ENCODE data around the gene NDUFV1.

Gene NDUFV1

DNA sequence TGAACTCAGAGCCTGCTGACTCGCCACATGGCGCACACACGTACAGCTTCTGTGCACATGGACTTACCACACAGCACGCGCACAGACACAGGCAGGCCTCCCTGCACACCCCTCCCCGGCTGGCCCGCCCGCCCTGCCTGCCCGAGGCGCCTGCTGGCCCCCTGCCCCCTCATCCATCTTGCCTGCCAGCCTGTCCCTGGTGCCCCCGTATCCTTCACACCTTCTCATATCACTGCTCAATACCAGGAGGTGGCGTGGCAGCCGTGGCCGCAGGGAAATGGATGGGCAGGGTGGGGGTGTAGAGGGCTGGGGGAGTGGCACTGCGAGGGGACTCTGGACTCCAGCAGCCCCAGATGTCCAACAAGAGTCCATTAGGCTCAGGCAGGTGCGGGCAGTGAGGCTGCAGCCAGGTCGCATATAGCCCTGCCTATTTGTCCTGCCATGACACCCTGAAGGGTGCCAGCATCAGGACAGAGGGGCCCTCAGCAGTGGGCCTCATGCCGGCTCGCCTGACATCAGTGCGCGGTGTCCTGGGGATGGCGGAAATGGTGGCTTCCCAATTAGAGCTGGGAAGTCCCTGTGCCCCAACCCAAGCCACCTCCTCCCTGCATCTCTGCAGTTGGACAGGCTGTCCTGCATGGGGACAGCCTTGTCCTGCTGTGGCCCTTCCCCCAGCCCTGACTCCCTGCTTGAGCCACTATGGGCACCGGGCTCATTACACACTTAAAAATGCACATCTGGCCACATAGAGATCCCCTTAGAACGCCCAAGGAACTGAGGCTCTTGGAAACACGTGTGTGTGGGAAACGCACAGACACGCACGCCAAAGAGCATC is 34.8 kb downstream of the NDUFV1 start:
- no peak for DNase-seq

GRCh38 chr11:67642173-67643120 is 35.7 kb downstream of the NDUFV1 start:
- no peak for DNase-seq

- peak; percentile 9 for DNase-seq
These were observed 37.3 kb downstream of the NDUFV1 start for GRCh38 chr11:67644042-67644441.

DNA sequence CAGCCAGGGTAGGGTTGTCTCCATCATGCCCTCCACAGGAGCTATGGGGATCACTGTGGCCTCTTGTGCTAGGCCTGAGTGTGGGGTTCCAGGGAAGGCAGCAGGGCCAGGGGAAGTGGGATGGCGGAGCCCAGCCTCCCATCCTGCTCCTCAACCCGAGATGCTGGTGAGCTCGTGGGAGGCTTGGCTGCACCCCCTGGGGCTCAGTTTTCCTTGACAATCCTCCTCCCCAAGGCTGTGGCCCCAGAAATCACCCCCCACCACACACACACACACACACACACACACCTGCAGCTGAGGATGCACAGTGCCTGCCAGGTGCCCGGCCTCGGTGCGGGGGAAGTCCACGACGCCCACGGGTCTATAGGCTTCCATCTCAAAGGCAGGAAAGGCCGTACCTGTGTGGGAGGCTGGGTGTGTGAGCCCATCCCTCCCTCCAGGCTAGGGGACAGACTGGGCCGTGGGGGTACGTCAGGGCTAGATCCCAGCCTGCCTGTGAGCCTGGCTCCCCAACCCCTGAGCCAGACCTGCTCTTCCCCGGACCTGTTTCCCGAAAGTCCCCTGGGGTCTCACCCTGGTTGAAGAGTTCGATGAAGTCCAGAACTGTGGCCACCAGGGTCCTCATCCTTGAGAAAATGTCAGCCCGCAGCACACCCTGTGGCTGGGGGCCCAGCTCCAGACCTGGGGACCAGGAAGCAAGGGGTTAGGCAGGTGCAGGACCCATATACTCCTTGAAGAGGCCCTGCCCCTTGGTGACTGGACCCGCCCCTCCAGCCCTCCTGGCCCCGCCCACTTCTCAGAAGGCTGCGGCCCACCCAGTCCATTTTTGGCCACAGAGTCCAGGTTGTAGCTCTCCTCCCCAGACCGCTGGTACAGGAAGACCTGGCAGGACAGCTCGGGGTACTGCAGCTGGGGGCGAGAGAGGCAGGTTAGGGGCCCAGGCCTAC is 38.0 kb downstream of the NDUFV1 start:
- DNase-seq: no peak

DNA sequence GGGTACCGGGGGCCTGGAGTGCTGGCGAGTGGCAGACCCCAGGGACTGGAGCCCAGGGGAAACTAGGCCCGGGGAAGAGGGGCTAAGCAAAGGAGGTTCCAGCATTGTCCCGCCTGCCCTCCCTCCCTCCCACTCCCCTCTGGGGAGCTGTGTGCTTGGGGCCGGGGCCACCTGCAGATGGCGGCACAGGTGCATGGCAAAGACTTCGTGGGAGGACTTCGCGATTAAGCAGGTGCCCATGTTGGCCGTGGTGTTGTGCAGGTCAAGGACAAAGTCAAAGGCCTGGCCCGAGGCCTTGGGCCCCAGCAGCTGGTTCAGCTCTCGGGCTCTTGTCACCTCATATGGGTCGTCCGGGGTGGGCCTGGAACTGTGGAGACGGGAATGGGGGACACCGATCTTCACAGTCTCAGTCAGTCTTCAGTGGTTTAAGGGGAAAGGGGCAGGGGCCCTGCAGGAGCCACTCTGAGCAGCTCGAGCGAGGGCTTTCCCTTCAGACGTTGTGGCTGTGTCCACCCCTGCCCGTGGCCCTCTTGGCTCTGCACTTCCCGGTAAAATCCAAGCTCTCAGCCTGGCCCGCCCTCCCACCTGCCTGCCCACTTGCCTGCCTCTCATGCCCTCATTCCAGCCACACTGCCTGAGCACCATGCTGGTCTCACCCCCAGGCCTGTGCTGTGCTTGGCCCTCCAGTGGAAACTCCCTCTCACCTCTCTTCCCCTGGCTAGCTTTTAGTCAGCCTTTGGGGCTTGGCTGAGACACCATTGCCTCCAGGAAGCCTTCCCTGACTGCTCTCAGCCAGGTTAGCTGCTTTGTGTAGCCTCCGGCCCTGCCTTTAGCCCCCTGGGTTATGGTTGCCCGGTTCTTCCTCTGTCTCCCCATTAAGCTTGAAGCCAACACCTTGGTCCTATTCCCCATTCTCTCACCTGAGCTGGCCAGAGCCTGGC is 39.1 kb downstream of the NDUFV1 start:
- DNase-seq: no peak

DNA sequence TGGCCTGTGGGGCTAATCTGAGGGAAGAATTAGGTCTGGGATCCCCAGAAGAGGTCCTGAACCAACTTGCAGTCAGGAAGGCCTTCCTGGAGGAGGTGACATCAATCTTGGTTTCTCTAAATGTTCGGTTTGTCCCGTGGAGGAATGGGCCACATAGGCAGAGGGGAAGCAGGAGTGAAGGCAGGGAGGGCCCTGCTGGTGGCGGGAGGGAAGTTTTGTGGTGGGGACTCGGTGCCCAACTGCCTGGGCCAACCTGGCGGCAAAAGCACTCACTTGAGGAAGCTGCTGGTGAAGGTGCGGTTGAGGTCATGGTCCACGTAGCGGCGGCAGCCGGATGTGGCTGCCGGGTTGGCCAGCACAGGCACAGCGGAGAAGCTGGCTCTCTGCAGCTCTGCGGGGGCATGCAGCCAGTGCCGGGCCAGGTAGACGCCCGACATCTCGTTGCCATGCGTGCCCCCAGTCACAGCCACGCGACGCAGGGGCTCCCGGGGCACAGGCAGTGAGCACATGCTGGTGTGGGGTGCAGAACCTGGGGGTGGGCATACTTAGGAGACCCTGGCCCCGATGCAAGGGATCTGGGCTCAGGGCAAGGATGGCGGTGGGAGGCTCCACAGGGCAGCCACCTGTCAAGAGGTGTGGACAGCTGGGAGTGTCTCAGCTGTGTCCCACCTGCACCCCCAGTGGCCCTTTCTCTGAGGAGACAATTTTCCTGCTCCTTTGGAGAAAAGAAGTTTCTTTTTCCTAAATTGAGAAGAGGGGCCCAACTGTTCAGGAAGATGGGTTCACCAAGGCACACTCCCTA is 40.0 kb downstream of the NDUFV1 start:
- peak; percentile 38 for DNase-seq

GRCh38 chr11:67647471-67647870 is 40.7 kb downstream of the NDUFV1 start:
- no peak for DNase-seq

GRCh38 chr11:67648140-67648795 is 41.5 kb downstream of the NDUFV1 start:
- DNase-seq: peak; percentile 52

- DNase-seq: no peak
These were observed 42.3 kb downstream of the NDUFV1 start for GRCh38 chr11:67648796-67649613.

DNA sequence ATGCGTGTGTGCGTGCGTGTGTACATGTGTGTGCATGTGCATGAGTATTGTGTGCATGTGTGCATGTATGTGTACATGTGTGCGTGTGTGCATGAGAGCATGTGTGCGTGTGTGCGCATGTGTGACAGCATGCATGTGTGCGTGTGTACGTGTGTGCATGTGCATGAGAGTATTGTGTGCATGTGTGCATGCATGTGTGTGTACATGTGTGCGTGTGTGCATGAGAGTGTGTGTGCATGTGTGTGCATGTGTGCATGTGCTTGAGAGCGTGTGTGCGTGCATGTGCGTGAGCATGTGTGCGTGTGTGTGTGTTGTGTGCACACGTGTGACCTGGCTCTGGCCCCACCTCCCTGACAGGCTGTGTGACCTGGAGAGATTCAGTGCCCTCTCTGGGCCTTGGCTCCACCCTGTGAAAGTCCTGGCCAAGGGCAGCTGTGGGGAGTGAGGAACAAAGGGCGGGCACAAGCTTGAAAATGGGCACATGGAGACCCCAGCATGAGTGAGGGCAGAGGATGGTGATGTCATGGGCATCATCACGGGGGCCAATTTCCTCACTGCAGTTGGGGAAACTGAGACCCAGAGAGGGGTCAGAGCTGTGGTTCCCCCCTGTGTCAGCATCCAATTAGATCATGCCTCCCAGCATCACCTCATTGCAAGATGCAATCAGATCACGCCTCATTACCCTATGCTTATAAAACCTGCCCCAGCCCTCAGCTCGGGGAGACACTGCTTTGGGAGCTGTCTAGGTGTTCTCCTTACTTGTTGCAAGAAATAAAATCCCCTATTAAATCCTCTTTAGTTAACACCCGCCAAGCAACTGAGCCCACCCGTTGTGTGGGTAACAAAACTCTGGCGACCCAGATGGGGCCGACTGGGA is 43.1 kb downstream of the NDUFV1 start:
- no peak for DNase-seq

DNA sequence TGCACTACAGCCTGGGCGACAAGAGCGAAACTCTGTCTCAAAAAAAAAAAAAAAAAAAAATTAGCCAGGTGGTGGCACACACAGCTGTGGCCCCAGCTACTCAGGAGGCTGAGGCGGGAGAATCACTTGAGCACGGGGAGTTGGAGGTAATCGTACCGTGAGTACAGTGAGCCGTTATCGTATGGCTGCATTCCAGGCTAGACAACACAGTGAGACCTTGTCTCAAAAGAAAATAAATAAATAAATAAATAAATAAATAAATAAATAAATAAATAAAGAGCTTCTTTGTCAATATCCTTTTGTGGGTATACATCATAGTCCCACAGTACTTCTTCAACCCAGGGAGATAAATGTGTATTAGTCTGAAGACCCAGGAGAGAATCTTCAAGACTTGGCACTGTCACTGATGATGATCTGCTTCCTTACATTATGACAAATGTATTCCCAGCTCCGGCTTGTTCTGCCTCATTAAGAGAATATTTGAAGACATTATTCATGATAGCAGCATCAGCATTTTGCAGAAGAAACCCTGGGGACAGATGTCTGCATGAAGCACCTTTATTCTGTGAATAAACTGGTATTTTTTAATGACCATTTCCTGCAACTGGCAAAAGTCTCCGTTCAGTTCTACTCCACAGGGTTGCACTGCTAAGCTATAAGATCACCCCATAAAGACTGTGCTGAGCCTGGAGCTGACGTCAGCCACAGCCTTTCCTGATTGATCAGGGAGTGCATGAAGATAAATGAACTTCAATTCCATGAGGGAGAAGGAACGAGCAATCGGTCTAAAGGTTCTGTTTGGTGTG is 45.4 kb downstream of the NDUFV1 start:
- no peak for DNase-seq

DNA sequence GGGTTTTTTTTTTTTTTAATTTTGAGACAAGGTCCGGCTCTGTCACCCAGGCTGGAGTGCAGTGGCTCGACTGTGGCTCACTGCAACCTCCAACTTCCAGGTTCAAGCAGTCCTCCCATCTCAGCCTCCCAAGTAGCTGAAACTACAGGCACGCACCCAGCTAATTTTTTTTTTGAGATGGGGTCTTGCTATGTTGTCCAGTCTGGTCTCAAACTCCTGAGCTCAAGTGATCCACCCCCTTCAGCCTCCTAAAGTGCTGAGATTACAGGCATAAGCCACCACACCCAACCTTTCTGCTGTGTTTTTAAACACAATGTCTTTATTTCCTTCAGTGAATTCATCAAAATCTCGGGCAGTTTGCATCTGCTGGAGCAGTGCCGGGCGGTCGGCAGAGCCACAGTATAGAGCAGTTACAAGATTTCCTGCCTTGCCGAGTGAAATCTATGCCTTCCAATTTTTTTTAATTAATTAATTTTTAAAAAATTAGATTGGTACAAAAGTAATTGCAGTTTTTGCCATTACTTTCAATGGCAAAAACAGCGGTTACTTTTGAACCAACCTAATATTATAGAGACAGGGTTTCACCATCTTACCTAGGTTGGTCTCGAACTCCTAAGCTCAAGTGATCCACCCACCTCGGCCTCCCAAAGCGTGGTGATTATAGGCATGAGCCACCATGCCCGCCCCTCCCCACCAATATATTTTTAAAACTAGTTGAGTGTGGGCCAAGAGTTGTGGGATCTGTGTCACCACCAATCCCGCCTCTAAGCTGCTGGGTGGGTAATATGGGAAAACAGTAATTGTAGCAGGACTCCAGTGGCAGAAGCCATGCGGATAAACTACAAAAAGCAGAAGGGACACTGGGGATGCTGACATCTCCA is 46.5 kb downstream of the NDUFV1 start:
- DNase-seq: no peak

DNA sequence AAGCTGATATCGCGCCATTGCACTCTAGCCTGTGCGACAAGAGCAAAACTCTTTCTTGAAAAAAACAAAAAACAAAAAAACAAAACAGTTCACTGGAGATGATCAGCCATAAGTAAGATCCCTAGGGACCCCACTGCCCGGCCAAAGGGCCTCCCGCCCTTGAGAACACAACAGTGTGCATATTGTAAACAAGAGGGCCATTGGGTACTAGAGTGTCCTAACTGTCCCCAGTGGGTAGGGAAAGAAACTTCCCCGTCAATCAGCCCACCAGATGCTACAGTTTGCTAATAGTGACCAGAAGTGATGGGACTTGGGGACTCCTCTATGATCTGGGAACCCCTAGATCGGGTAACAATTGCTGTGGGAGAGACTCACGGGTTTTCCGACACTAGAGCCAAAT is 47.5 kb downstream of the NDUFV1 start:
- DNase-seq: no peak

DNA sequence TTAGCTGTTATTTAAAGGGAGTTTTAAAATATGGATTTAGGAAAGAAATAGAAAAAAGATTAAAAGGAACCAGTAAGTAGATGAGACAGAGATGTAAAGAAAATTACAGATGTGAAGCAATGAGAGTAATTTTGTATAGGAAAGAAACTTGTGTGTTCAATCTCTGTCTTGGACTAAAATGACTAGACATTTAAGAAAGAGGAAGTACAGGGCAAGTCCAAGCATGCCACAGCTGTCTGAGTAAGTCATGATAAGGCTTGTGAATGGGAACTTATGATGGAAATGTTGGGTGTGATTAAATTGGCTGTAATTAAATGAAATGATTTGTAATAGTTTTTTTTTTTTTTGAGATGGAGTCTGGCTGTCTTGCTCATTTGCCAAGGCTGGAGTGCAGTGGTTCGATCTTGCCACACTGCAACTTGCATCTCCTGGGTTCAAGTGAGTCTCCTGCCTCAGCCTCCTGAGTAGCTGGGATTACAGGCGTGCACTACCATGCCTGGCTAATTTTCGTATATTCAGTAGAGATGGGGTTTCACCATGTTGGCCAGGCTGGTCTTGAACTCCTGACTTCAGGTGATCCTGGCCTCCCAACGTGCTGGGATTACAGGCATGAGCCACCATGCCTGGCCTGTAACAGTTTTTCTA is 49.7 kb downstream of the NDUFV1 start:
- no peak for DNase-seq

DNA sequence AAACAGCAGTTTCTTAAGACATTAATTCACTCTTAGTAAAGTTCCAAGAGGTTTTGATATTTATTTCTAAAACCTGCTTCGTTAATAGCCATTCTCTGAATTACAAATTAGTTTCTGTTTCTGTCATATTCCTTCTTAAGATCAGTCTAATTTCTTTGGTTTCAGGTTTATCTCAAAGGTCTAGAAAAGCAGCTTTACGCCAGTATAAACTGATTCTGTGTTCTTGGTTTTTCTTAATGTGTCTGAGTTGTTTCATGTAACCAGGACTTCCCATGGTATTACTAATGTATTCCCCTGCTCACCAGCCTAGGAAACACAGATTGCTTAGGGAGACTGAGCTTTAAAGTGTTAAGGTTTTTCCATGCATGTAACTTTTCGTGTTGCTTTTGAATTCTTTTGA is 50.6 kb downstream of the NDUFV1 start:
- no peak for DNase-seq
